Liver (tissue), 9 donors: ENCODE data around the gene ILRUN. TPM values are rescaled to one million over a fixed set of nuclear protein-coding genes. Genes with fewer than 3 reads are reported as not detected.

ENCODE experiments used
- DNase-seq: peaks from one replicate; pipeline ENCODE4 v3.0.0-alpha.2; 2017; ENCODE audit warnings: low spot score
- H3K27ac ChIP-seq, 2 donors: one replicate each; pipeline ENCODE4 v1.7.0; 2013; ENCODE audit warnings: inconsistent platforms in 2 of 2, low read length in 2 of 2, control low read depth in 1 of 2, low read depth in 1 of 2, mild to moderate bottlenecking in 1 of 2
- H3K27me3 ChIP-seq, 4 donors: one replicate each; pipeline versions ENCODE4 v1.6.1 to v1.7.0; 2013; ENCODE audit warnings: low read length in 3 of 4, inconsistent platforms in 1 of 4, mild to moderate bottlenecking in 1 of 4, moderate library complexity in 1 of 4; ENCODE audit not compliant: control insufficient read depth in 4 of 4, insufficient read depth in 4 of 4
- H3K36me3 ChIP-seq, 4 donors: one replicate each; pipeline versions ENCODE4 v1.6.1 to v1.7.0; 2013; ENCODE audit warnings: low read length in 3 of 4, mild to moderate bottlenecking in 3 of 4, low read depth in 1 of 4, moderate library complexity in 1 of 4; ENCODE audit not compliant: control insufficient read depth in 4 of 4, insufficient read depth in 3 of 4
- H3K4me1 ChIP-seq, 4 donors: one replicate each; pipeline versions ENCODE4 v1.6.1 to v1.7.0; 2013; ENCODE audit warnings: low read length in 3 of 4, mild to moderate bottlenecking in 3 of 4, moderate library complexity in 1 of 4; ENCODE audit not compliant: control insufficient read depth in 4 of 4, insufficient read depth in 4 of 4
- H3K4me3 ChIP-seq, 3 donors: one replicate each; pipeline versions ENCODE4 v1.6.1 to v1.7.0; 2013; ENCODE audit warnings: low read length in 3 of 3, control low read depth in 1 of 3, low read depth in 1 of 3, mild to moderate bottlenecking in 1 of 3
- H3K9ac ChIP-seq, 2 donors: one replicate each; pipeline ENCODE4 v1.7.0; 2013; ENCODE audit warnings: low read length in 2 of 2, mild to moderate bottlenecking in 2 of 2, moderate library complexity in 2 of 2, control low read depth in 1 of 2, low read depth in 1 of 2
- H3K9me3 ChIP-seq, 4 donors: one replicate each; pipeline versions ENCODE4 v1.6.1 to v1.7.0; 2013; ENCODE audit warnings: low read length in 3 of 4; ENCODE audit not compliant: control insufficient read depth in 4 of 4
- EGR1 ChIP-seq, 2 donors: IDR thresholded peaks; 2 replicates each; pipeline ENCODE4 v1.6.1; 2016 to 2018; ENCODE audit warnings: antibody characterized with exemption in 2 of 2, low read depth in 2 of 2
- FOXA1 ChIP-seq: IDR thresholded peaks from 2 replicates; pipeline ENCODE4 v1.6.1; 2016; ENCODE audit warnings: antibody characterized with exemption
- FOXA2 ChIP-seq: IDR thresholded peaks from 2 replicates; pipeline ENCODE4 v1.6.1; 2016; ENCODE audit warnings: antibody characterized with exemption
- GABPA ChIP-seq, 2 donors: IDR thresholded peaks in 1 of 2; conservative IDR thresholded peaks in 1 of 2; 2 replicates each; pipeline ENCODE4 v1.6.1; 2016; ENCODE audit warnings: antibody characterized with exemption in 2 of 2, mild to moderate bottlenecking in 1 of 2, moderate library complexity in 1 of 2
- HNF4A ChIP-seq, 2 donors: conservative IDR thresholded peaks; 2 replicates each; pipeline ENCODE4 v1.6.1; 2016; ENCODE audit warnings: antibody characterized with exemption in 2 of 2, mild to moderate bottlenecking in 2 of 2
- HNF4G ChIP-seq: IDR thresholded peaks from 2 replicates; pipeline ENCODE4 v1.6.1; 2016; ENCODE audit warnings: antibody characterized with exemption
- JUND ChIP-seq, 2 donors: IDR thresholded peaks; 2 replicates each; pipeline ENCODE4 v1.6.1; 2016; ENCODE audit warnings: antibody characterized with exemption in 2 of 2
- MAX ChIP-seq: IDR thresholded peaks from 2 replicates; pipeline ENCODE4 v1.6.1; 2016; ENCODE audit warnings: antibody characterized with exemption
- NR2F2 ChIP-seq: IDR thresholded peaks from 2 replicates; pipeline ENCODE4 v1.6.1; 2016; ENCODE audit warnings: antibody characterized with exemption
- RAD21 ChIP-seq, 2 donors: IDR thresholded peaks; 2 replicates each; pipeline ENCODE4 v1.6.1; 2016; ENCODE audit warnings: antibody characterized with exemption in 2 of 2, mild to moderate bottlenecking in 2 of 2
- RXRA ChIP-seq, 2 donors: IDR thresholded peaks; 2 replicates each; pipeline ENCODE4 v1.6.1; 2017 to 2018; ENCODE audit warnings: antibody characterized with exemption in 2 of 2, mild to moderate bottlenecking in 1 of 2
- SP1 ChIP-seq: IDR thresholded peaks from 2 replicates; pipeline ENCODE4 v1.6.1; 2018; ENCODE audit warnings: antibody characterized with exemption, mild to moderate bottlenecking
- TAF1 ChIP-seq: conservative IDR thresholded peaks from 2 replicates; pipeline ENCODE4 v1.6.1; 2016; ENCODE audit warnings: antibody characterized with exemption, mild to moderate bottlenecking
- YY1 ChIP-seq: IDR thresholded peaks from 2 replicates; pipeline ENCODE4 v1.6.1; 2016; ENCODE audit warnings: antibody characterized with exemption, mild to moderate bottlenecking
- ZBTB33 ChIP-seq: IDR thresholded peaks from 2 replicates; pipeline ENCODE4 v1.6.1; 2016; ENCODE audit warnings: antibody characterized with exemption
- polyA plus RNA-seq, 2 donors: library from polyadenylated mRNA; stranded (reverse) in 1 of 2; unstranded in 1 of 2; fragments of 200-250 nt in 1 of 2; fragments of >200 nt in 1 of 2; fragmentation: Nextera tagmentation in 1 of 2; extraction: Ambion mirVana in 1 of 2; gene quantifications; one replicate each; pipeline versions ENCODE4 v1.2.1 to v1.2.3, GENCODE V29; 2013 to 2015
- total RNA-seq, 2 donors: library from RNA; depleted of rRNA; stranded (reverse); fragments of >200 nt; gene quantifications; one replicate each; pipeline ENCODE4 v1.2.3, GENCODE V29; 2014
- TF ChIP-seq, protein P1 (sequence below): IDR thresholded peaks from 2 replicates; pipeline ENCODE4 v1.6.1; 2016; ENCODE audit warnings: antibody characterized with exemption, mild to moderate bottlenecking
- TF ChIP-seq, protein P2 (sequence below): IDR thresholded peaks from 2 replicates; pipeline ENCODE4 v1.6.1; 2016; ENCODE audit warnings: antibody characterized with exemption
- TF ChIP-seq, protein P3 (sequence below): fragments of 150-350 bp; IDR thresholded peaks from 2 replicates; pipeline ENCODE4 v1.5.1; 2017; ENCODE audit warnings: improper control_type of control experiment, low read depth, low read length; ENCODE audit not compliant: missing input control
- donor health status: healthy.
- donor health status: healthy.
- donor health status: healthy.
- donor health status: healthy.
- donor health status: healthy.

ILRUN gene
- total and polyA plus RNA-seq, 4 donors: 20.3 to 77.3 (median 46.2) TPM

GRCh38 chr6:34689742-34690141 is 6.8 kb downstream of the ILRUN start:
- H3K27me3 ChIP-seq: no peaks in the 10 kb centered on the region
- TF ChIP-seq, protein P1, sequence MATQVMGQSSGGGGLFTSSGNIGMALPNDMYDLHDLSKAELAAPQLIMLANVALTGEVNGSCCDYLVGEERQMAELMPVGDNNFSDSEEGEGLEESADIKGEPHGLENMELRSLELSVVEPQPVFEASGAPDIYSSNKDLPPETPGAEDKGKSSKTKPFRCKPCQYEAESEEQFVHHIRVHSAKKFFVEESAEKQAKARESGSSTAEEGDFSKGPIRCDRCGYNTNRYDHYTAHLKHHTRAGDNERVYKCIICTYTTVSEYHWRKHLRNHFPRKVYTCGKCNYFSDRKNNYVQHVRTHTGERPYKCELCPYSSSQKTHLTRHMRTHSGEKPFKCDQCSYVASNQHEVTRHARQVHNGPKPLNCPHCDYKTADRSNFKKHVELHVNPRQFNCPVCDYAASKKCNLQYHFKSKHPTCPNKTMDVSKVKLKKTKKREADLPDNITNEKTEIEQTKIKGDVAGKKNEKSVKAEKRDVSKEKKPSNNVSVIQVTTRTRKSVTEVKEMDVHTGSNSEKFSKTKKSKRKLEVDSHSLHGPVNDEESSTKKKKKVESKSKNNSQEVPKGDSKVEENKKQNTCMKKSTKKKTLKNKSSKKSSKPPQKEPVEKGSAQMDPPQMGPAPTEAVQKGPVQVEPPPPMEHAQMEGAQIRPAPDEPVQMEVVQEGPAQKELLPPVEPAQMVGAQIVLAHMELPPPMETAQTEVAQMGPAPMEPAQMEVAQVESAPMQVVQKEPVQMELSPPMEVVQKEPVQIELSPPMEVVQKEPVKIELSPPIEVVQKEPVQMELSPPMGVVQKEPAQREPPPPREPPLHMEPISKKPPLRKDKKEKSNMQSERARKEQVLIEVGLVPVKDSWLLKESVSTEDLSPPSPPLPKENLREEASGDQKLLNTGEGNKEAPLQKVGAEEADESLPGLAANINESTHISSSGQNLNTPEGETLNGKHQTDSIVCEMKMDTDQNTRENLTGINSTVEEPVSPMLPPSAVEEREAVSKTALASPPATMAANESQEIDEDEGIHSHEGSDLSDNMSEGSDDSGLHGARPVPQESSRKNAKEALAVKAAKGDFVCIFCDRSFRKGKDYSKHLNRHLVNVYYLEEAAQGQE: no peak
- TF ChIP-seq FOXA2 (no peak), FOXA1 (no peak), RAD21 (IDR thresholded peaks at IDR 0.05) (no peak), MAX (no peak), YY1 (no peak), HNF4A (conservative IDR thresholded peaks at IDR 0.05) (no peak), EGR1 (IDR thresholded peaks at IDR 0.05; ENCODE audit: low read depth in 2 of 2) (no peak), ZBTB33 (no peak), TAF1 (no peak), RXRA (IDR thresholded peaks at IDR 0.05) (no peak), JUND (IDR thresholded peaks at IDR 0.05) (no peak), GABPA (IDR thresholded peaks at IDR 0.05 in 1 of 2, conservative IDR thresholded peaks at IDR 0.05 in 1 of 2) (no peak), SP1 (no peak), NR2F2 (no peak), HNF4G (no peak)
- TF ChIP-seq, protein P2, sequence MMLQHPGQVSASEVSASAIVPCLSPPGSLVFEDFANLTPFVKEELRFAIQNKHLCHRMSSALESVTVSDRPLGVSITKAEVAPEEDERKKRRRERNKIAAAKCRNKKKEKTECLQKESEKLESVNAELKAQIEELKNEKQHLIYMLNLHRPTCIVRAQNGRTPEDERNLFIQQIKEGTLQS: no peak
- TF ChIP-seq, protein P3, sequence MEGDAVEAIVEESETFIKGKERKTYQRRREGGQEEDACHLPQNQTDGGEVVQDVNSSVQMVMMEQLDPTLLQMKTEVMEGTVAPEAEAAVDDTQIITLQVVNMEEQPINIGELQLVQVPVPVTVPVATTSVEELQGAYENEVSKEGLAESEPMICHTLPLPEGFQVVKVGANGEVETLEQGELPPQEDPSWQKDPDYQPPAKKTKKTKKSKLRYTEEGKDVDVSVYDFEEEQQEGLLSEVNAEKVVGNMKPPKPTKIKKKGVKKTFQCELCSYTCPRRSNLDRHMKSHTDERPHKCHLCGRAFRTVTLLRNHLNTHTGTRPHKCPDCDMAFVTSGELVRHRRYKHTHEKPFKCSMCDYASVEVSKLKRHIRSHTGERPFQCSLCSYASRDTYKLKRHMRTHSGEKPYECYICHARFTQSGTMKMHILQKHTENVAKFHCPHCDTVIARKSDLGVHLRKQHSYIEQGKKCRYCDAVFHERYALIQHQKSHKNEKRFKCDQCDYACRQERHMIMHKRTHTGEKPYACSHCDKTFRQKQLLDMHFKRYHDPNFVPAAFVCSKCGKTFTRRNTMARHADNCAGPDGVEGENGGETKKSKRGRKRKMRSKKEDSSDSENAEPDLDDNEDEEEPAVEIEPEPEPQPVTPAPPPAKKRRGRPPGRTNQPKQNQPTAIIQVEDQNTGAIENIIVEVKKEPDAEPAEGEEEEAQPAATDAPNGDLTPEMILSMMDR: no peak
- H3K27ac ChIP-seq: peak overlapping the region in 1 of 2 donors; percentile 38
- no peak overlapping the region for H3K9ac ChIP-seq
- H3K36me3 ChIP-seq: no peaks in the 10 kb centered on the region
- H3K4me3 ChIP-seq: no peak overlapping the region
- peaks cover 10 to 50% (median 36%) of the 10 kb centered on the region in 4 donors for H3K4me1 ChIP-seq
- no peaks in the 10 kb centered on the region for H3K9me3 ChIP-seq
- no peak for DNase-seq
